ENCODE measurements around the gene CAMK1D. TPM values are rescaled to one million over a fixed set of nuclear protein-coding genes. Genes with fewer than 3 reads are reported as not detected.

CAMK1D gene
- polyA plus RNA-seq, 1 of the 3 experiments (the other 2 are of a cell fraction), result 4.1 TPM

DNA sequence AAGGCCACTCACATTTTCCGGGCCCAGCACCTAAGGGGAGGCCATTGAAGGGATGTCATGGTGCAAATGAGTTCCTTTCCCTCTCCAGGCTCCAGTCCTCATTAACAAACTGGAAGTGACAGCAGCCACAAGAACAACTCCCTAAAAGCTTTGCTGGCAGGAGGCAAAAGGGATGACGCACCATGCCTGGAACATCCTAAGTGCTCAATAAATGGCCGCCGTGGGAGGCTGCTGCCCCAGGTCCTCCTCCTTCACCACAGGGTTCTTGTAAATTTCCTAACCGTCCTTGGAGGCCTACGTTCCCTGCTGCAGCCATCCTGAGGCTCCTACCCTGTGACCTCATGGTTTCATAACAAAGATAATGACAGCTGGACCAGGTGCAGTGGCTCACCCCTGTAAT lies 41.3 kb upstream of the CAMK1D start:
- no peak for DNase-seq
- Histone ChIP-seq H3K79me2 (ENCODE audit: insufficient read depth) (no peaks in the 10 kb centered on the region), H3K36me3 (replicated peaks in 1 of 2; ENCODE audit: control insufficient read depth in 1 of 2, insufficient read depth in 2 of 2, low read length in 1 of 2) (no peaks in the 10 kb centered on the region), H3K9me3 (no peaks in the 10 kb centered on the region), H3K9ac (no peak overlapping the region), H3K4me3 (ENCODE audit: low read depth in 2 of 2, low read length in 1 of 2) (no peak overlapping the region), H3F3A (replicated peaks; ENCODE audit: insufficient read depth) (no peaks in the 10 kb centered on the region), H4K20me1 (ENCODE audit: insufficient read depth) (no peaks in the 10 kb centered on the region), H3K9me2 (no peaks in the 10 kb centered on the region), H3K27me3 (ENCODE audit: insufficient read depth) (no peaks in the 10 kb centered on the region), H3K4me2 (no peak overlapping the region), H3K27ac (ENCODE audit: low read depth in 2 of 2, low read length in 1 of 2) (no peak overlapping the region), H2AFZ (ENCODE audit: low read depth) (no peak overlapping the region), H3K4me1 (ENCODE audit: control insufficient read depth in 1 of 2, insufficient read depth in 2 of 2, low read depth in 1 of 2, low read length in 1 of 2) (no peaks in the 10 kb centered on the region)
- ChIA-PET CTCF (interaction anchor here (0.7 kb wide), 1 partner anchor 550 kb away, joined by 4 read pairs; no protein-coding TSS in a partner anchor), POLR2A (no interaction called here)
- 80% methylated on average over 5 of the region's 6 CpGs for WGBS (ENCODE audit: low lambda C conversion rate)
- TF ChIP-seq JUND (IDR thresholded peaks at IDR 0.05) (no peak), IRF3 (IDR thresholded peaks at IDR 0.05; ENCODE audit: low read depth, low read length) (no peak), CTCF (IDR thresholded peaks at IDR 0.05) (no peak), RAD21 (IDR thresholded peaks at IDR 0.05; ENCODE audit: low read length) (no peak), CHD2 (IDR thresholded peaks at IDR 0.05; ENCODE audit: low read length, partially characterized antibody) (no peak), FOXJ3 (CRISPR knock-in tag; IDR thresholded peaks at IDR 0.05) (no peak), TAF1 (IDR thresholded peaks at IDR 0.05; ENCODE audit: borderline replicate concordance, low read depth, low read length) (no peak), NRF1 (IDR thresholded peaks at IDR 0.05; ENCODE audit: low read depth, low read length) (no peak), EZH2phosphoT487 (IDR thresholded peaks at IDR 0.05; ENCODE audit: borderline replicate concordance, low read depth) (no peak), PBX3 (IDR thresholded peaks at IDR 0.05) (no peak), MXI1 (IDR thresholded peaks at IDR 0.05; ENCODE audit: low read depth, low read length) (no peak), RXRA (IDR thresholded peaks at IDR 0.05; ENCODE audit: borderline replicate concordance, low read depth) (no peak), GABPA (IDR thresholded peaks at IDR 0.05; ENCODE audit: low read depth) (no peak), RFX5 (IDR thresholded peaks at IDR 0.05; ENCODE audit: low read length) (no peak), ELF1 (IDR thresholded peaks at IDR 0.05) (no peak), SIN3A (IDR thresholded peaks at IDR 0.05; ENCODE audit: borderline replicate concordance, low read depth, low read length) (no peak), NFIC (IDR thresholded peaks at IDR 0.05; ENCODE audit: borderline replicate concordance) (no peak)
- TF ChIP-seq, protein P1, sequence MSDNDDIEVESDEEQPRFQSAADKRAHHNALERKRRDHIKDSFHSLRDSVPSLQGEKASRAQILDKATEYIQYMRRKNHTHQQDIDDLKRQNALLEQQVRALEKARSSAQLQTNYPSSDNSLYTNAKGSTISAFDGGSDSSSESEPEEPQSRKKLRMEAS (IDR thresholded peaks at IDR 0.05; ENCODE audit: low read depth), result no peak
- TF ChIP-seq, protein P2, sequence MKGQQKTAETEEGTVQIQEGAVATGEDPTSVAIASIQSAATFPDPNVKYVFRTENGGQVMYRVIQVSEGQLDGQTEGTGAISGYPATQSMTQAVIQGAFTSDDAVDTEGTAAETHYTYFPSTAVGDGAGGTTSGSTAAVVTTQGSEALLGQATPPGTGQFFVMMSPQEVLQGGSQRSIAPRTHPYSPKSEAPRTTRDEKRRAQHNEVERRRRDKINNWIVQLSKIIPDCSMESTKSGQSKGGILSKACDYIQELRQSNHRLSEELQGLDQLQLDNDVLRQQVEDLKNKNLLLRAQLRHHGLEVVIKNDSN (IDR thresholded peaks at IDR 0.05; ENCODE audit: borderline replicate concordance, low read depth), result no peak

All from SK-N-SH (cell line).